ENCODE data around the gene CD2AP.
A peak's percentile ranks its signal among the peaks of the same experiment; 100 is the strongest.
"Not testable (repeated sequence)": the region's sequence is repeated elsewhere in the genome, so short reads cannot be mapped to it uniquely, and the experiment has no call there.

The CD2AP gene

DNA sequence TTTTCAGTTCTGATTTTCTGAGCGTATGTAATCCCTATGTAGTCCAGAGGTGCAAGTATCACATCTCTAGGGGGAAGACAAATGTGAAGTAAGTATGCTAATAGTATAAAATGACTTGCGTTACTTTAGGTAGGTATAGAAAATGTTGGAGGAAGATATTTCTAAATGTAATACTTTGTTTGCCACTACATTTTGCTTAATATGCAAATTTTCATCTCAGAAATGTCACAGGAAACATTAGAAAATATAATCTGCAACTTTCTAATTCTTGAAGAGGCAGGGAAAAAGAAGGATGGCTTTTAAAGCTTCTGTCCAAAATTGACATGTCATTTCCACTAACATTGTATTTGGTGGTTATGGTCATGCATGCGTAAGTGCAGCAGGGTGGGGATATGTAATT lies 85.6 kb downstream of the CD2AP start:
- no peak overlapping the region for H3K4me3 ChIP-seq (ENCODE audit: low read depth, low read length)
- no peak for TF ChIP-seq CTCF (IDR thresholded peaks at IDR 0.05; ENCODE audit: insufficient read depth, low read depth, low read length, missing control alignments)
- no peak for DNase-seq (ENCODE audit: low read depth)

GRCh38 chr6:47566602-47567001 lies 89.0 kb downstream of the CD2AP start:
- DNase-seq (ENCODE audit: low read depth); H3K4me3 ChIP-seq (ENCODE audit: low read depth, low read length): not testable (repeated sequence)

DNA sequence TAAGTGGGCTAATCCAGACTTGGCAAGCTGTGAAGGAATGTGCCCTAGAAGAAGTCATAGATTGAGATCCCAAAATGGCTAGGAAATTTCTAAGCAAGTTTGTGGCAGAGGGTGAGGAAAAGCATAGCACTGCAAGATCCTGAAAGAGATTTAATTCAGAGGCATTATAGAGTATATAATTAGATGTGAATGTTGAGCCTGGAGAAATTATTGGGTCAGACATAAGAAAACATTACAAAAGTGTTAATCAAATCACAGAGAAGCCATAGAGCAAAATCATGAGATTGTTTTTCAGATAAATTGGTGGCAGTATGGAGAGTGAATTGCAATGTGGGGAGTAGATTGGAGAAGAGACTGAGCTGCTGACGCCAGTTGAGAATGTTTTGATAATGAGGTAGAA lies 90.0 kb downstream of the CD2AP start:
- no peak overlapping the region for H3K4me3 ChIP-seq (ENCODE audit: low read depth, low read length)
- TF ChIP-seq CTCF (IDR thresholded peaks at IDR 0.05; ENCODE audit: insufficient read depth, low read depth, low read length, missing control alignments) = no peak
- DNase-seq (ENCODE audit: low read depth) = no peak

- DNase-seq (ENCODE audit: low read depth) = no peak
- TF ChIP-seq CTCF (IDR thresholded peaks at IDR 0.05; ENCODE audit: insufficient read depth, low read depth, low read length, missing control alignments) = no peak
- H3K4me3 ChIP-seq (ENCODE audit: low read depth, low read length) = no peak overlapping the region
Observed at GRCh38 chr6:47571488-47571887, 93.9 kb downstream of the CD2AP start.

- no peak for DNase-seq (ENCODE audit: low read depth)
- TF ChIP-seq CTCF (IDR thresholded peaks at IDR 0.05; ENCODE audit: insufficient read depth, low read depth, low read length, missing control alignments) = no peak
- no peak overlapping the region for H3K4me3 ChIP-seq (ENCODE audit: low read depth, low read length)
Observed at GRCh38 chr6:47573109-47573508, 95.5 kb downstream of the CD2AP start.

DNA sequence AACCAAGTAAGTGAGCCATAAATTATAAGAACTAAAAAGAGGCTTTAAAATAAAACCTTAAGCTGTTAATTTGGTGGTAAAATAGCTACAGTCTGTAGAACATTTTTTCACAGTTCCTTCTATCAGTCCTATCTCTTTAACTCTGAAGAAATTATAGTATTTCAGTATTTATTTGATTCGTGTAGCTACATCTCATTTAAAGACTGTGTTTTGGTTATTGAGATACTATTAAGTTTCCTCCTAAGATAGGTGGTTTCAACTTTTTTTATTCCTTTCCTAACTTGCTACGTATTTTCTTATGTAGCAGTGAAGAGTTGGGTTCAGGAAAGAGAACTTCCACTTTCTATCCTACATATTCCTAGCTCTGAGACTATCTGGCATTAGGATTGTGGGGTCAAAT lies 97.2 kb downstream of the CD2AP start:
- no peak overlapping the region for H3K4me3 ChIP-seq (ENCODE audit: low read depth, low read length)
- no peak for TF ChIP-seq CTCF (IDR thresholded peaks at IDR 0.05; ENCODE audit: insufficient read depth, low read depth, low read length, missing control alignments)
- DNase-seq (ENCODE audit: low read depth) = no peak

GRCh38 chr6:47579040-47579439 lies 101.5 kb downstream of the CD2AP start:
- H3K4me3 ChIP-seq (ENCODE audit: low read depth, low read length) = no peak overlapping the region
- no peak for TF ChIP-seq CTCF (IDR thresholded peaks at IDR 0.05; ENCODE audit: insufficient read depth, low read depth, low read length, missing control alignments)
- DNase-seq (ENCODE audit: low read depth) = no peak

DNA sequence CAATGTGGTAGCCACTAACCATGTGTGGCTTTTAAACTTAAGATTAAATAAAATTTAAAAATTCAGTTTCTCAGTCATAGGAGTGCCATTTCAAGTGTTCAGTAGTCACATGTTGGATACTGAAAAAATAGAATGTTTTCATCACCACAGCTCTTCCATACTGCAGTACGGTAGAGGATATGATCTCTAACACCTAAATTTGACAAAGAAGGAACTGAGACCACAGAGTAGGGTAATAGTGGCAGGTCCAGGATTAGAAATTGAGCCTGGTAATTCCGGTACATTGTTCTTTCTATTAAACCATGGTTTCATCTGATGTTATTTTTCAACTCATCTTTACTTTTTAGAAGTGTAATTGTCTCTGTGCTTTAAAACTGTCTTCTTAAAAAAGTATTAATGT lies 104.0 kb downstream of the CD2AP start:
- TF ChIP-seq CTCF (IDR thresholded peaks at IDR 0.05; ENCODE audit: insufficient read depth, low read depth, low read length, missing control alignments) = no peak
- no peak overlapping the region for H3K4me3 ChIP-seq (ENCODE audit: low read depth, low read length)
- DNase-seq (ENCODE audit: low read depth) = peak; percentile 1
